GM19043 (cell line): Measurements from ENCODE around the gene IRS2.
A peak's percentile ranks its signal among the peaks of the same experiment; 100 is the strongest.
"Not testable (repeated sequence)": the region's sequence is repeated elsewhere in the genome, so short reads cannot be mapped to it uniquely, and the experiment has no call there.

Experiments used
- ATAC-seq: cut with Tn5 transposase; IDR thresholded peaks from one replicate; pipeline ENCODE4 v1.9.1; 2021; ENCODE audit warnings: low read depth; ENCODE audit not compliant: unreplicated experiment

Gene IRS2, protein sequence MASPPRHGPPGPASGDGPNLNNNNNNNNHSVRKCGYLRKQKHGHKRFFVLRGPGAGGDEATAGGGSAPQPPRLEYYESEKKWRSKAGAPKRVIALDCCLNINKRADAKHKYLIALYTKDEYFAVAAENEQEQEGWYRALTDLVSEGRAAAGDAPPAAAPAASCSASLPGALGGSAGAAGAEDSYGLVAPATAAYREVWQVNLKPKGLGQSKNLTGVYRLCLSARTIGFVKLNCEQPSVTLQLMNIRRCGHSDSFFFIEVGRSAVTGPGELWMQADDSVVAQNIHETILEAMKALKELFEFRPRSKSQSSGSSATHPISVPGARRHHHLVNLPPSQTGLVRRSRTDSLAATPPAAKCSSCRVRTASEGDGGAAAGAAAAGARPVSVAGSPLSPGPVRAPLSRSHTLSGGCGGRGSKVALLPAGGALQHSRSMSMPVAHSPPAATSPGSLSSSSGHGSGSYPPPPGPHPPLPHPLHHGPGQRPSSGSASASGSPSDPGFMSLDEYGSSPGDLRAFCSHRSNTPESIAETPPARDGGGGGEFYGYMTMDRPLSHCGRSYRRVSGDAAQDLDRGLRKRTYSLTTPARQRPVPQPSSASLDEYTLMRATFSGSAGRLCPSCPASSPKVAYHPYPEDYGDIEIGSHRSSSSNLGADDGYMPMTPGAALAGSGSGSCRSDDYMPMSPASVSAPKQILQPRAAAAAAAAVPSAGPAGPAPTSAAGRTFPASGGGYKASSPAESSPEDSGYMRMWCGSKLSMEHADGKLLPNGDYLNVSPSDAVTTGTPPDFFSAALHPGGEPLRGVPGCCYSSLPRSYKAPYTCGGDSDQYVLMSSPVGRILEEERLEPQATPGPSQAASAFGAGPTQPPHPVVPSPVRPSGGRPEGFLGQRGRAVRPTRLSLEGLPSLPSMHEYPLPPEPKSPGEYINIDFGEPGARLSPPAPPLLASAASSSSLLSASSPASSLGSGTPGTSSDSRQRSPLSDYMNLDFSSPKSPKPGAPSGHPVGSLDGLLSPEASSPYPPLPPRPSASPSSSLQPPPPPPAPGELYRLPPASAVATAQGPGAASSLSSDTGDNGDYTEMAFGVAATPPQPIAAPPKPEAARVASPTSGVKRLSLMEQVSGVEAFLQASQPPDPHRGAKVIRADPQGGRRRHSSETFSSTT (N-terminal part only)

DNA sequence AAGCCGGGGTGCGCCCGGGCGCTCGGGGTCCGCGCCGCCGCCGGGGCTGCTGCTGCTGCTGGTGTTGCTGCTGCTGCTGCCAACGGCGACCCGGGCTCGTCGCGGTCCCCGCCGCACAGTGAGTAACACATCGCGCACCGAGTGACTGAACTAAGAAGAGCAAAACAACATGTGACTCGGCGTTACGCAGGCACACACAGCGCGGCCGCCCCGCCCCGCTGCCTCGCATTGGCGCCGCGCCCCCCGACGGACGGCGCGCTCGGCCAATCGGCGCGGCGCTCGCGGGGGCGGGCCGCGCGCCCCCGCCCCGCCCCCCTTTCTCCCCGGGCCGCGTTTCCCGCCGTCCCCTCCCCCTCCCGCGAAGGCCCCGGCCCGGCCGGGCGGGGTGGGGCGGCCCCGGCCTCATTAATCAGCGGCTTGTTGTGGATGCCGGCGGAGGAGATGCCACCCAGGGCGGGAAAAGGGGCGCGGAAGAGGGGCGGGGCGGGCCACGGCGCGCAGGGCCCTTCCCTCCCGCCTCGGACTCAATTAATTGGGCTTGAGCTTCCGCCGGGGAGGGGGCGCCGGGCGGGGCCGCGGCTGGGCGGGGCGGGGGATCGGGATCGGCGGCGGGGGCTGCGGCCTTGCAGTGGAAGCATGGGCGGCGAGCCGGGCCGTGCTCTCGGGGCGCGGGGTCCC is at the start of gene IRS2:
IRS2 (minus strand) TSS at position 127 of the 678 bp plus-strand sequence. CDS start 530 bp downstream, outside the sequence.
- ATAC-seq: peak; percentile 90

DNA sequence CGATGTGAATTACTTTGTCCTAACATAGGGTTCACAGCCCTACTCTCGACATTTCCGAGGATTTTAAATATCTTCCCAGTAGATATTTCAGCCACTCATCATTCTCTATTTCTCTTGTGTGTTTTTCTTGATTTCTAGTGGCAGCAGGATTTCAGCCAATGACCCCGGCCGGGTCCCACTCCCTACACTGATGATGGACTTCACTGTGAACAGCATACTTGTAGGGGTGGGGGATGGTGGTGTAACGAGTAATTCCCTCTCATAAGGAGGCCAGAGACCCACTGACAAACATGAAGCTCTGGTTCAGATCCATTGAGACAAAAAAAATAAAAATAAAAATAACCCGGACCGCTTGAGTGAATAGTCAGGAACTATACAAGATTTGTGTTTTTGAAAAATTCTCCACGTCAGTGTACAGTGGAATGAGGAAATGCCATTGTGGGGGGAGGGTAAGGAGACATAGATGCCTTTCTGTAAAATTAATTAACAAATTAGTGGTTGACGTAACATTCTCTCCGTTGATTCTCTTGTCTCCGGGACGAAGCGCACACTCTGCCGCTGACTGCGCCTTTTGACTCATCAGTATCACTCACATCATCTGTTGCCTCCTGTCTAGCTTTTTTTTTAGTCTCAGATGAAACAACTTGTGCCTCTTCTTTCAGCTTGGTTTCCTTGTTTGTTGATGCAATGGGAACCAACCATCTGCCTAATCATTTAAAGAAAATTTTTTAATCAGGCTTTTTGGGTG is 48.8 kb upstream of the IRS2 start:
- ATAC-seq: no peak

DNA sequence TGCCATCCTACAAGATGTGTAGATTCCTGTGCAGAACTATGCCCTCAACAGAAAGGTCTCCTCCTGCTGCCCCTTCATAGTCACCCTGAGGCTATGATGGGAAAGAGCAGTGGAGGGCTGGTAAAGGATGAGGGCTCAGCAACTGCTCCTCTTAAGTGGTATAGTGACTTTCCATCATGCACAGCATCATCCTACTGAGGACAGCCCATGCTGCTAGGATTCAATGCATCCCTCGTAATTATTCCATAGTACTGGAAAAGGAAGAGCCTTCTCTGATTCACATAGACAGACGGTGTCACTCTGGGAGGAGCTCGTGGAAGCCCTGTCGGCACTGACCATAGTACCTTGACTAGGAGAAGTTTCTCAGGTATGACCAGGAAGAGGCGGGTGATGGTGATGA is 47.6 kb upstream of the IRS2 start:
- ATAC-seq: no peak

DNA sequence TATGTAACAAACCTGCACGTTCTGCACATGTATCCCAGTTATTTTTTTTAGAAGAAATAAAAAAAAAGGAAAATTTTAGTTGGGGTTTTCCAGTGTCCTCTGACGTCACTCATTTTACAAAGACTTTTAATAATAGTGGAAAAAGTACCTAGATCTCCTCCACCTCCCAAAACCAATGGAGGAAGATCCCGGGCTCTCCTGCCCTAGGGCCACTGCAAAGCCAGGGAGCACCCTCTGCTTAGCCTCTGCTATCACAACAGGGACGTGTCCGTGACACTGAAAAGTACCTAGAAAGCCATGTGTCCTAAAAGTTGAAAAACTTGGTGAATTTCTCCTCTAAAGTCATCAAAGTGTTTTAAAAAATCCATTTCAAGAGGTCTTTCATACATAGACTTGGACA is 46.7 kb upstream of the IRS2 start:
- no peak for ATAC-seq

DNA sequence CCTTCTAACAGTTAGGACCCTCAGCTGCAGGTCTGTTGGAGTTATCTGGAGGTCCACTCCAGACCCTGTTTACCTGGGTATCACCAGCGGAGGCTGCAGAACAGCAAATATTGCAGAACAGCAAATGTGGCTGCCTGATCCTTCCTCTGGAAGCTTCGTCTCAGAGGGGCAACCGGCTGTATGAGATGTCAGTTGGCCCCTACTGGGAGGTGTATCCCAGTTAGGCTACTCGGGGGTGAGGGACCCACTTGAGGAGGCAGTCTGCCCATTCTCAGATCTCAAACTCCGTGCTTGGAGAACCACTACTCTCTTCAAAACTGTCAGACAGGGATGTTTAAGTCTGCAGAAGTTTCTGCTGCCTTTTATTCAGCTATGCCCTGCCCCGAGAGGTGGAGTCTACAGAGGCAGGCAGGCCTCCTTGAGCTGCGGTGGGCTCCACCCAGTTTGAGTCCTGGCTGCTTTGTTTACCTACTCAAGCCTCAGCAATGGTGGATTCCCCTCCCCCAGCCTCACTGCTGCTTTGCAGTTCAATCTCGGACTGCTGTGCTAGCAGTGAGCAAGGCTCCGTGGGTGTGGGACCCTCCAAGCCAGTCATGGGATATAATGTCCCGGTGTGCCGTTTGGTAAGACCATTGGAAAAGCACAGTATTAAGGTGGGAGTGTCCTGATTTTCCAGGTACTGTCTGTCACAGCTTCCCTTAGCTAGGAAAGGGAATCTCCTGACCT is 42.4 kb upstream of the IRS2 start:
- not testable (repeated sequence) for ATAC-seq

DNA sequence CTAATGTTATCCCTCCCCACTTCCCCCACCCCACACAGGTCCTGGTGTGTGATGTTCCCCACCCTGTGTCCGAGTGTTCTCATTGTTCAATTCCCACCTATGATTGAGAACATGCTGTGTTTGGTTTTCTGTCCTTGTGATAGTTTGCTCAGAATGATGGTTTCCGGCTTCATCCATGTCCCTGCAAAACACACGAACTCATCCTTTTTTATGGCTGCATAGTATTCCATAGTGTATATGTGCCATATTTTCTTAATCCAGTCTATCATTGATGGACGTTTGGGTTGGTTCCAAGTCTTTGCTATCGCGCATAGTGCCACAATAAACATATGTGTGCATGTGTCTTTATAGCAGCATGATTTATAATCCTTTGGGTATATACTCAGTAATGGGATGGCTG is 36.8 kb upstream of the IRS2 start:
- ATAC-seq: not testable (repeated sequence)

DNA sequence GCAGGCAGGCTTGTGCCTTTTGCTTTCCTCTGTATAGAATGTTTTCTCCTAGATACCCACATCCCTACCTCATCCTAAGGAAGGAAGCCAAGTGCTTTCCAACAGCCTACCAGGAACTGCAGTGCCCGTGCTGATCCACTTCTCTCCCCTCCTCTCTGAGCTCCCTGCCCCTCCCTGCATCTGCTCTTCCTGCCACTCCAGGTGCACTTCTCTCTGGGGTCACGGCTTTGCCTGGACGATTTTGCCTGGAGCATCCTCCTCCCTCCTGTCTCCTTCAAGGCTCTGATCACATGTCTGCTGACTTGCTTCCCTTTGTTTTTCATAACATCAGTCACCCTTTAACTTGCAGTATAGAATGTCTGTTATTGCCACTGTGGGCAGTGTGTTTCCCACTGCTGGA is 34.7 kb upstream of the IRS2 start:
- no peak for ATAC-seq

DNA sequence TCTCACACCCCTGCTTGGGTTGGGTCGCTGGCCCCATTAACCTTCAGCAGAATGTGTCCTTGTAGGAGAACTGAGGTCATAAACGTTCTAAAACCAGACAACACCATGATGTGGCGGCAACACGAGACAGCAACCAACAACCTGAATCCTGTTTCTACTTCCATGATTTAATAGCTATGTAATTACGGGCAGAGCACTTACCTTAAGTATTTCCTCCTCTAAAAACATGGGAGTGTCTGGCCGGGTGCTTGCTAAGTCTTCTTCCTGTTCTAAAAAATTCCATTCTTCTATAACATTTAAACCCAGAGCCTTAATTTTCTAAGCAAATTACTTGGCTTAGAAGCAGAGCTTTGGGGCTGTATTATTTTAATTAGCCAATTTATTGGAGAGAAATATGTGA is 33.5 kb upstream of the IRS2 start:
- ATAC-seq: no peak

DNA sequence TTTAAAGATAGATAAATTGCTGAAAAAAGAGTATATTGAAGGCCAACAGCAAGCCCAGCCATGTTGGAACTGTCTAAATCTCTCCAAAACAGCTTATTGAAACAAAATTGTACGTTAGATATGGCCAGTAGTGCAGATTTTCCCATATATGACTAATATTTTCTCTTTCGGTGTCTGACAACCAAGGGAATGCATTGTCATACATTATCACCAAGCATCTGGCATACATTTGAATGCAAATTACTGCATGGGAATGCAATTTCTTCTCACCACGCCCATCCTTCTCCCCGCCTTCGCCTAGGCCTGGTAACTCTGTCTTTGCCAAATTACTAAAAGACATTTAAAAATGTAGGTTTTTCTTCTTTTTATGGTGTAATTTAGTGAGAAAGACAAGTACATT is 32.5 kb upstream of the IRS2 start:
- no peak for ATAC-seq

DNA sequence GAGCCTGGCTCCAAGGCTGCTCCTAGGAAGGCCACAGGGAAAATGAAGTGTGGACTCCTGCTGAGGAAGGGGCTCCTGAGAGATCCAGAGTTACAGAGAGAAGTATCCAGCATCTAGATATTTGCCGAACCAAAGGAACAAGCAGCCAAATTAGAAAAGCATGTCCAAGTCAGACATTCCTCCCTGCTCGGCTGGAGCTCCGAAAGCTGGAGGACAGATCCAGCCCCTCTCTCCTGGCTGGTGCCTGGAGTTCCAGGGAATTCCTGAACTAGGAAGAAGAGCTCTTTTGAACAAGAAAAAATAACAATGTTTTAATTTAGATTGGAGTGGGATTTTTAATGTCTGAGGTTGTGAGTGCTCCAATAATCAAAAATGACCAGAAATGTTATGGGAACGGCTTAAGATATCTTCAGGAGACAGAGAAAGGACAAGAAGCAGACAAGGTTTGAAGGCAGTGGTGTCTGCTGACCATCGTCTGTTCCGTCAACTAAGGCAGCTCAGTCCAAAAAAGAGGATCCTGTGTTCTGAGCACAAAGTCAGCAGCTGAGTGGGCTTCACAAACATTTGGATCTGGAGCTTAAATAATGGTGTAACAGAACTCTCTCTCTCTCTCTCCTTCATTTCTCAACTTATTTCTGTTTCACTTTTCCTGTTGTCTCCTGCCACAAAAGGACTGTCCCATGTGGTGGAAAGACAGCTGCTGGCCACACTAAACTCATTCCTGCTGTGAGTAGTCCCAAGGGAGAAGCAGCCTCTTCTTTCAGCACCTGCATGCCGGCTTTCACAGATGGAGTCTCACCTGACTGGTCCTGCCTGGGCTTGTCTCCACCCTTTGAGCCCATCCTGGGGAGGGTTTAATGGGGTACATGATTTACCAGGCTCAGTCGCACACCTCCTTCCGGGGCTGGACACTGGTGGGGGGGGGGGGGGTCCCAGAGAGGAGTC is 31.5 kb upstream of the IRS2 start:
- no peak for ATAC-seq

DNA sequence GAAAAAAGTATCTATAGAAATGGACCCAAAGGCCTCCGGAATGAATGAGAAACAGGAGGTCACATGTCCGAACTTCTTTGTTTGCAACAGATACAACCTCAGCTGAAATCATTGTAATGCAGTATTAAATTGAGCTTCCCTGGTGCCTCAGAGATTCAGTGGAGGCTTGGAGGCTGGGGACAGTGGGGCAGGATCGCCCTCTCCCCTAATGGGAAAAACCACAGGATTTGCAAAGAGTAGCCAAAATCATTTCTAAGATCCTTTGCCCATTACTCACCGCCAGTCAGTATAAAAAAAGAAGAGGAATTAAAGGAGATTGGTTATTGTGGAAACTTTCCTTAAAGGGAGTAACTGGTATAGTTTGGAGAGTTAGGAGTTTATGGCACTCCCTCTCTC is 30.4 kb upstream of the IRS2 start:
- ATAC-seq: no peak

DNA sequence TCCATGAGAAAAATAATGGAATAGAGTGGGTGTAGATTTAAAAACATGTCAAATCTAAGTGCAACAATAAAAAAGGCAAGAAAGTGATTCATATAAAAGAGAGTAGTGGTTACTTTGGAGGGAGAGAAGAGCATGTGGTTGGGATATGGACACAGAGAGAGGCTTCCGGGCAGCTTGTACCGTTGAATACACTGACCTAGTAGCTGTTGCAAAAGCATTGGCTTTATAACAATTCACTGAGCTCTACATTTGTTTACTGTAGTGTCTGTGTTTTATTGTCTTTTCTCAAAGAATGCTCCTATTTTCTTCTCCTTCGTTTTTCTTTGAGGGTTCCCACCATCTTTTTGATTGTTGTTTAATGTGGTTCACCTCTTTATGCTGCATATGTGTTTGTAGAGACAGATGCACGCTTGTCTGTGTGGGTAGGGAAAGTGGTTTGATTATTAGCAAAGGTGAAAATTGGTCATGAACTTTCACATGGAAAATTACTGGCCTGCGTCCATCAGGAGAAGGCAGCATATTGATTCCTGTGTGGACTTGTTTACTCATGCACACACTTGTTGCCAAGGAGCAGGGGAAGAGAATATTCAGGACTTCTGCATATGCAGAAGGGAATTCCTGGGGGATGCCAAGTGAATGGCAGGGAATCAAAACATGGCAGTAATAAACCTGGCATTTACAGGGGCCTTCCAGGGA is 29.9 kb upstream of the IRS2 start:
- ATAC-seq: no peak

DNA sequence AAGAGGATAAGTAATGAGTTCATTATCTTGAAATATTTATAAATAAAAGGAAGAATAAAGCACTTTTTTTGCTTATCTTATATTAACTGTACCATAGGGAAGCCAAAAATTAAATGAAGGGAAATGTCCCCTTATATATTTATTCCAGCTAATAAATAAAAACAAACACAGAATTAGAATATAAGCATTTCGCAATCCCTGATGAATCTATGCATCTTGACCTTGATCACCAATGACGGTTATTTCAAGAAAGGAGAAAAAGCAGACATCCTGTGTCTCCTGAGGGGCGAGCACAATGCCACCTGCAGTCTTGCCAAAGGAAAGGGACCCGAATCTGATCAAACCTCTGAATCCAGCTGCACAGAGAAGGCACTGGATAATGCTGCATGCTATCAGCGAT is 29.3 kb upstream of the IRS2 start:
- no peak for ATAC-seq

DNA sequence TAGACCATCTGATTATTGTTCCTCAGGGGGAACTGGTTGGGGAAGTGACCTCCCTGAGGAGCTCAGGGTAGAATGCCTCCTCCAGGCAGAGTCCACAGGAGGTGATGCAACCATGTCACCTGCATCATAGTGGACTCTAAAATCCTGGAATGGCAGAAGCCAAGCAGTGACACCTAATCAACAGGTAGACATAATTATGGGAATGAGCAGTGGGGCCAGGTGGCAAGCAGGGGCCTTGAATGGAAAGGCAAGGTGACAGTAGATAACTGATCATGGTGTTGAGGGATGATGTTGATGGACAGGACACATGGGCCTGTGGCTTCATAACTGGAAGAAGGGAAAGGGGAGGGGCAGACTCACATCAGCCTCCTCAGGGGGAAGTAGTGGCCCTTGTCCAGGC is 27.3 kb upstream of the IRS2 start:
- no peak for ATAC-seq

DNA sequence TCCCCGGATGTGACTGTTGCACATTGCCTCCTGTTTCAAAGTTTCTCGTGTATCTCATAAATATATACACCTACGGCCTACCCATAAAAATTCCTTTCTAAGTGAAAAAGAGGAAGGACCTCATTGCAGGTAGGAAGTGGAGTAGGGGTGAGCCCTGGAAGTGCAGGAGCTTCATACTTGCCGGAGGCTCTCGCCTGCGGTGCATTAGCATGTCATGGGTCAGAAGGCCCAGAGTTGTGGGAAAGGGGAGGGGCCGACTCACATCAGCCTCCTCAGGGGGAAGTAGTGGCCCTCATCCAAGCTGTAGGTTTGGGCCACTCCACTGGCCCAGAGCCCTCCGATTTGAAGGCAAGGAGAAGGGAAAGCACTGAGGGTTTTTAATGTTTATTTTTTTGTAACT is 26.0 kb upstream of the IRS2 start:
- no peak for ATAC-seq

DNA sequence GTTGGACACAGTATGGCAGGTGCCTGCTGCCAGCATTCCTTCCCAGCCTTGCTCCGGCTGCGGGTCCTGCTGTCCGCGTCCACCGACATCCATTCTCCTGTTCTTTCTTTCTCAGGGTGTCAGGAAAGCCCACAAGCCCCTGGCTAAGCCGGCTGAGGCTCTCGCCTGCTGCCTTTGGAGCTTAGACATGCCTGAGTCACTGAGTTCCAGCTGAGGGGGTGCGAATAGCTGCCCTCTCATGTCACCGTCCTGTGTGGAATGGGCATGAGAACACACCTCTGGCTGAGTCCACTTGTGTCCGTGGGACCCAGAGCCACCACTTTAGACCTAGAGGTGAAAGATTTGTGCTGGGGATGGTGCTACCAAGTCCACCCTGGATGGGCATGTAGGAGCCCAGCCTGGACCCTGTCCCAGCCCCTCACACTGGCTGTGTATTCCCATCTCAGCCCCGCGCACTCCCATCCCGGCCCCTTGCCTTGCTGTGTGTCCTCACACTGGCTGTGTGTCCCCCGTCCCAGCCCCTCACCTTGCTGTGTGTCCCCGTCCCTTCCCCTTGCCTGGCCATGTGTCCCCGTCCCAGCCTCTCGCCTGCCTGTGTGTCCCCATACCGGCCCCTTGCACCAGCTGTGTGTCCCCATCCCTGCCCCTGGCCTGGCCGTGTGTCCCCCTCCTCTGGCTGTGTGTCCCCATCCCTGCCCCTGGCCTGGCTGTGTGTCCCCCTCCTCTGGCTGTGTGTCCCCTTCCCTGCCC is 24.6 kb upstream of the IRS2 start:
- no peak for ATAC-seq
